Measurements from ENCODE around the gene ADD1. TPM values are rescaled to one million over a fixed set of nuclear protein-coding genes. Genes with fewer than 3 reads are reported as not detected.
"Not testable (repeated sequence)": the region's sequence is repeated elsewhere in the genome, so short reads cannot be mapped to it uniquely, and the experiment has no call there.

ADD1 gene
- total RNA-seq, 1 donor from 2014 or later, result 272 TPM

GRCh38 chr4:2882341-2882740, 38.7 kb downstream of the ADD1 start:
- no peak for DNase-seq (ENCODE audit: low spot score)

GRCh38 chr4:2886161-2886560, 42.5 kb downstream of the ADD1 start:
- no peak for DNase-seq (ENCODE audit: low spot score)

- no peak for DNase-seq (ENCODE audit: low spot score)
Observed at GRCh38 chr4:2886622-2887021, 43.0 kb downstream of the ADD1 start.

- no peak for DNase-seq (ENCODE audit: low spot score)
Observed at GRCh38 chr4:2887343-2887742, 43.7 kb downstream of the ADD1 start.

GRCh38 chr4:2888886-2889285, 45.2 kb downstream of the ADD1 start:
- no peak for DNase-seq (ENCODE audit: low spot score)

GRCh38 chr4:2891294-2891693, 47.6 kb downstream of the ADD1 start:
- DNase-seq (ENCODE audit: low spot score), result no peak

- no peak for DNase-seq (ENCODE audit: low spot score)
Observed at GRCh38 chr4:2893772-2894171, 50.1 kb downstream of the ADD1 start.

- no peak for DNase-seq (ENCODE audit: low spot score)
Observed at GRCh38 chr4:2898001-2898400, 54.4 kb downstream of the ADD1 start.

- DNase-seq (ENCODE audit: low spot score), result peak; percentile 59
Observed at GRCh38 chr4:2900741-2901140, 57.1 kb downstream of the ADD1 start.

GRCh38 chr4:2901186-2901585, 57.5 kb downstream of the ADD1 start:
- no peak for DNase-seq (ENCODE audit: low spot score)

- no peak for DNase-seq (ENCODE audit: low spot score)
Observed at GRCh38 chr4:2902126-2902525, 58.5 kb downstream of the ADD1 start.

GRCh38 chr4:2905544-2905943, 61.9 kb downstream of the ADD1 start:
- DNase-seq (ENCODE audit: low spot score), result peak; percentile 81

- no peak for DNase-seq (ENCODE audit: low spot score)
Observed at GRCh38 chr4:2906218-2906617, 62.6 kb downstream of the ADD1 start.

- no peak for DNase-seq (ENCODE audit: low spot score)
Observed at GRCh38 chr4:2907226-2907625, 63.6 kb downstream of the ADD1 start.

GRCh38 chr4:2907706-2908293, 64.2 kb downstream of the ADD1 start:
- peak; percentile 74 for DNase-seq (ENCODE audit: low spot score)

- peak; percentile 75 for DNase-seq (ENCODE audit: low spot score)
Observed at GRCh38 chr4:2908686-2909085, 65.0 kb downstream of the ADD1 start.

- DNase-seq (ENCODE audit: low spot score), result peak; percentile 35
Observed at GRCh38 chr4:2909583-2909982, 65.9 kb downstream of the ADD1 start.

GRCh38 chr4:2910409-2910808, 66.8 kb downstream of the ADD1 start:
- peak; percentile 57 for DNase-seq (ENCODE audit: low spot score)

- peak; percentile 57 for DNase-seq (ENCODE audit: low spot score)
Observed at GRCh38 chr4:2911868-2912267, 68.2 kb downstream of the ADD1 start.

GRCh38 chr4:2913168-2913567, 69.5 kb downstream of the ADD1 start:
- peak; percentile 62 for DNase-seq (ENCODE audit: low spot score)

GRCh38 chr4:2914256-2915126, 70.8 kb downstream of the ADD1 start:
- peak; percentile 39 for DNase-seq (ENCODE audit: low spot score)

GRCh38 chr4:2915789-2916188, 72.1 kb downstream of the ADD1 start:
- DNase-seq (ENCODE audit: low spot score), result peak; percentile 73

- DNase-seq (ENCODE audit: low spot score), result not testable (repeated sequence)
Observed at GRCh38 chr4:2916696-2917095, 73.1 kb downstream of the ADD1 start.
